Fibroblast of lung (primary cell): ENCODE results near the gene FRMD4A. TPM values are rescaled to one million over a fixed set of nuclear protein-coding genes. Genes with fewer than 3 reads are reported as not detected.
A peak's percentile ranks its signal among the peaks of the same experiment; 100 is the strongest.

ENCODE experiments used
- DNase-seq, 2 donors: peaks; one replicate each; pipeline versions ENCODE4 v3.0.0 to v3.0.0-alpha.2; 2010; ENCODE audit warnings: low read depth in 2 of 2
- H2AFZ ChIP-seq: 2 replicates; pipeline ENCODE4 v1.5.1; 2012; ENCODE audit warnings: low read length, control low read depth, inconsistent platforms
- H3K27ac ChIP-seq: 2 replicates; pipeline ENCODE4 v1.5.1; 2011; ENCODE audit warnings: low read length, control low read depth; ENCODE audit not compliant: insufficient read depth
- H3K27me3 ChIP-seq: 2 replicates; pipeline ENCODE4 v1.5.1; 2011; ENCODE audit warnings: mild to moderate bottlenecking, low read length; ENCODE audit not compliant: control insufficient read depth, insufficient read depth
- H3K36me3 ChIP-seq: 2 replicates; pipeline ENCODE4 v1.5.1; 2011; ENCODE audit warnings: low read length; ENCODE audit not compliant: control insufficient read depth, insufficient read depth
- H3K4me1 ChIP-seq: 2 replicates; pipeline ENCODE4 v1.5.1; 2011; ENCODE audit warnings: low read length; ENCODE audit not compliant: control insufficient read depth, insufficient read depth; ENCODE audit errors: extremely low read depth
- H3K4me2 ChIP-seq: 2 replicates; pipeline ENCODE4 v1.5.1; 2011; ENCODE audit warnings: low read length, control low read depth; ENCODE audit not compliant: insufficient read depth; ENCODE audit errors: extremely low read depth
- H3K4me3 ChIP-seq, 4 experiments: fragments of 200-600 bp in 1 of 4; sonication (generic) in 1 of 4; replicated peaks in 1 of 4; 2 replicates each; pipeline ENCODE4 v1.5.1; 2011 to 2016; ENCODE audit warnings: low read length in 4 of 4, low read depth in 3 of 4, mild to moderate bottlenecking in 3 of 4, control low read depth in 2 of 4, inconsistent platforms in 1 of 4, mixed read lengths in 1 of 4; ENCODE audit not compliant: insufficient read depth in 1 of 4; ENCODE audit errors: control extremely low read depth in 1 of 4
- H3K79me2 ChIP-seq: 2 replicates; pipeline ENCODE4 v1.5.1; 2012; ENCODE audit warnings: mild to moderate bottlenecking, low read length, inconsistent platforms; ENCODE audit not compliant: control insufficient read depth, insufficient read depth
- H3K9ac ChIP-seq: 2 replicates; pipeline ENCODE4 v1.5.1; 2011; ENCODE audit warnings: mild to moderate bottlenecking, low read length, control low read depth; ENCODE audit not compliant: insufficient read depth
- H3K9me3 ChIP-seq: 2 replicates; pipeline ENCODE4 v1.5.1; 2012; ENCODE audit warnings: low read depth, low read length; ENCODE audit not compliant: control insufficient read depth, insufficient read depth
- H4K20me1 ChIP-seq: 2 replicates; pipeline ENCODE4 v1.5.1; 2011; ENCODE audit warnings: low read length; ENCODE audit not compliant: control insufficient read depth, insufficient read depth; ENCODE audit errors: extremely low read depth
- EZH2 ChIP-seq: IDR thresholded peaks from 2 replicates; pipeline ENCODE4 v1.5.1; 2012; ENCODE audit warnings: low read length, control low read depth, mild to moderate bottlenecking; ENCODE audit errors: missing control alignments
- polyA plus RNA-seq, 2 donors: library from polyadenylated mRNA; depleted of rRNA in 1 of 2; stranded (reverse) in 1 of 2; unstranded in 1 of 2; fragments of >200 nt; gene quantifications; 2 replicates each; pipeline ENCODE4 v1.2.1, GENCODE V29; 2011 to 2012; ENCODE audit warnings: missing spikeins in 1 of 2
- total RNA-seq: library from RNA; depleted of rRNA; stranded (reverse); fragments of >200 nt; gene quantifications from 2 replicates; pipeline ENCODE4 v1.2.1, GENCODE V29; 2014
- TF ChIP-seq, protein P1 (sequence below), 2 donors: IDR thresholded peaks in 1 of 2; conservative IDR thresholded peaks in 1 of 2; 1 replicate in 1 of 2; 2 replicates in 1 of 2; pipeline ENCODE4 v1.5.1; 2011 to 2012; ENCODE audit warnings: low read length in 2 of 2, control low read depth in 1 of 2, inconsistent platforms in 1 of 2, low read depth in 1 of 2, mild to moderate bottlenecking in 1 of 2

The FRMD4A gene
- total and polyA plus RNA-seq, 2 donors (not counting 1 experiment from before 2014, with no cell fraction given): 26.9 to 63.6 TPM

DNA sequence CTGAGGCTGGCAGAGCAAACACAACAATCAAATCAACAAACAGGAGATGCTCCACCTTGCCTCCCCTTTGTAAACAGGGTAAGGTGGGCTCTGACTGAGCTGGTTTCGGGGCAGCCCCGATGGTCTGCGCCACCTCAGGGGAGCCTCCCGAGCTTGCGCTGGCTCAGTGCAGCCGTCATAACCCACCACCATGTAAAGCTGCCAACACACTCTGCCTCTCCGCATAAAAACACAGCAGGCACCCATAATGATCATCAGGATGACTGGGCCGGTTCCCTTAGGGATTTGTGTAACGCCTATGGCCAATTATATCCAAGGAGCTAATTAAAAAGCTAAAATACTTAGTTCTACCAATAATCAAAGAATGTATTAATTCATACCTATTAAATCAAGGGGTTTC is 619.4 kb downstream of the FRMD4A start:
- no peak for TF ChIP-seq EZH2
- TF ChIP-seq, protein P1, sequence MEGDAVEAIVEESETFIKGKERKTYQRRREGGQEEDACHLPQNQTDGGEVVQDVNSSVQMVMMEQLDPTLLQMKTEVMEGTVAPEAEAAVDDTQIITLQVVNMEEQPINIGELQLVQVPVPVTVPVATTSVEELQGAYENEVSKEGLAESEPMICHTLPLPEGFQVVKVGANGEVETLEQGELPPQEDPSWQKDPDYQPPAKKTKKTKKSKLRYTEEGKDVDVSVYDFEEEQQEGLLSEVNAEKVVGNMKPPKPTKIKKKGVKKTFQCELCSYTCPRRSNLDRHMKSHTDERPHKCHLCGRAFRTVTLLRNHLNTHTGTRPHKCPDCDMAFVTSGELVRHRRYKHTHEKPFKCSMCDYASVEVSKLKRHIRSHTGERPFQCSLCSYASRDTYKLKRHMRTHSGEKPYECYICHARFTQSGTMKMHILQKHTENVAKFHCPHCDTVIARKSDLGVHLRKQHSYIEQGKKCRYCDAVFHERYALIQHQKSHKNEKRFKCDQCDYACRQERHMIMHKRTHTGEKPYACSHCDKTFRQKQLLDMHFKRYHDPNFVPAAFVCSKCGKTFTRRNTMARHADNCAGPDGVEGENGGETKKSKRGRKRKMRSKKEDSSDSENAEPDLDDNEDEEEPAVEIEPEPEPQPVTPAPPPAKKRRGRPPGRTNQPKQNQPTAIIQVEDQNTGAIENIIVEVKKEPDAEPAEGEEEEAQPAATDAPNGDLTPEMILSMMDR (conservative IDR thresholded peaks at IDR 0.05 in 1 of 2, IDR thresholded peaks at IDR 0.05 in 1 of 2; ENCODE audit: low read depth in 1 of 2, low read length in 2 of 2): no peak
- no peak for DNase-seq
- H3K4me3 ChIP-seq: no peak overlapping the region
- H3K9me3 ChIP-seq: no peaks in the 10 kb centered on the region
- no peaks in the 10 kb centered on the region for H3K36me3 ChIP-seq
- no peak overlapping the region for H2AFZ ChIP-seq
- H3K4me1 ChIP-seq: peaks cover 28% of the 10 kb centered on the region
- H3K79me2 ChIP-seq: peaks cover 17% of the 10 kb centered on the region
- H3K4me2 ChIP-seq: no peak overlapping the region
- no peak overlapping the region for H3K27ac ChIP-seq
- H3K27me3 ChIP-seq: no peaks in the 10 kb centered on the region
- no peaks in the 10 kb centered on the region for H4K20me1 ChIP-seq
- H3K9ac ChIP-seq: no peak overlapping the region

DNA sequence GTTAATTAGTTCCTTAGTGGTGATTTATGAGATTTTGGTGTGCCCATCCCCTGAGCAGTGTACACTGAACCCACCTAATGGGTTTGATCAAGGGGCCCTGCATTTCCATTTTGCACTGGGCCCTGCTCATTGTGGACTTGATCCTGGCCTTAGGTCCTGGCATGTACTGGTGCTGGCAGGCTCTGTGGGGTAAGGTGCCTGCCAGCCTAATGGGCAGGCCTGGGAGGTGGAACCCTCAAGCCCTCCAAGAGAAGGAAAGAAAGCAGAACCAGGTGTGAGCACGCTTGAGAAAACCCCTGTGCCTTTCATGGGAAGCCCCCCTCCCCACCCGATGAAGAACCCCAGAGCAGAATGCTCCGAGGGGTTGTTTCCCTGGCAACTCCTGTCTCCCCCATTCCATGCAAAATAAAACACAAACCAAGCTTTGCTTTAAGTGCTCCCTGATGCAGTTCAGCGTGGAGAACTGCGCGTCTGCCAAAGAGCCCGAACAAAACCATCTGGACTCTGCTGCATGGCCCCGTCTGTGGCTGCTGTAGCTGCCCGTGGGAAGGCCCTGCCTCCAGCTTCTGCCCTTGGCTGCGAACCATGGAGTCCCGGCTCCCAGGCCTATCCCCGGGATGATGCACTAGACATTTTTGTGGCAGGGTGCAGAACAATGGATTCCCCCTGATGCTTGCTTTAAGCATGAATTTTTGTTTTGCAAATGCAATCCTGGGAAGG is 620.6 kb downstream of the FRMD4A start:
- Histone ChIP-seq H3K4me2 (no peak overlapping the region), H2AFZ (no peak overlapping the region), H3K9ac (no peak overlapping the region), H4K20me1 (no peaks in the 10 kb centered on the region), H3K9me3 (no peaks in the 10 kb centered on the region), H3K79me2 (peaks cover 29% of the 10 kb centered on the region), H3K4me1 (peaks cover 26% of the 10 kb centered on the region), H3K27me3 (no peaks in the 10 kb centered on the region), H3K36me3 (peaks cover 1% of the 10 kb centered on the region), H3K27ac (no peak overlapping the region), H3K4me3 (no peak overlapping the region)
- DNase-seq: peak; percentile 51 to 83
- TF ChIP-seq, protein P1 (conservative IDR thresholded peaks at IDR 0.05 in 1 of 2, IDR thresholded peaks at IDR 0.05 in 1 of 2; ENCODE audit: low read depth in 1 of 2, low read length in 2 of 2): no peak
- TF ChIP-seq EZH2: no peak

- peak in 1 of 2 donors; percentile 59 for DNase-seq
- peaks cover 25% of the 10 kb centered on the region for H3K4me1 ChIP-seq
- H3K4me3 ChIP-seq: peak overlapping the region; percentile 58 to 98 (median 70)
- no peak overlapping the region for H2AFZ ChIP-seq
- no peak overlapping the region for H3K9ac ChIP-seq
- H4K20me1 ChIP-seq: no peaks in the 10 kb centered on the region
- no peaks in the 10 kb centered on the region for H3K9me3 ChIP-seq
- peak overlapping the region; percentile 75 for H3K27ac ChIP-seq
- no peaks in the 10 kb centered on the region for H3K27me3 ChIP-seq
- H3K4me2 ChIP-seq: peak overlapping the region; percentile 74
- peaks cover 4% of the 10 kb centered on the region for H3K36me3 ChIP-seq
- TF ChIP-seq, protein P1 (conservative IDR thresholded peaks at IDR 0.05 in 1 of 2, IDR thresholded peaks at IDR 0.05 in 1 of 2; ENCODE audit: low read depth in 1 of 2, low read length in 2 of 2): no peak
- TF ChIP-seq EZH2: no peak
- peaks cover 46% of the 10 kb centered on the region for H3K79me2 ChIP-seq
Measured at GRCh38 chr10:13708256-13708990, 622.3 kb downstream of the FRMD4A start.
